ENCODE results near the gene LRRC8E.

Gene LRRC8E

DNA sequence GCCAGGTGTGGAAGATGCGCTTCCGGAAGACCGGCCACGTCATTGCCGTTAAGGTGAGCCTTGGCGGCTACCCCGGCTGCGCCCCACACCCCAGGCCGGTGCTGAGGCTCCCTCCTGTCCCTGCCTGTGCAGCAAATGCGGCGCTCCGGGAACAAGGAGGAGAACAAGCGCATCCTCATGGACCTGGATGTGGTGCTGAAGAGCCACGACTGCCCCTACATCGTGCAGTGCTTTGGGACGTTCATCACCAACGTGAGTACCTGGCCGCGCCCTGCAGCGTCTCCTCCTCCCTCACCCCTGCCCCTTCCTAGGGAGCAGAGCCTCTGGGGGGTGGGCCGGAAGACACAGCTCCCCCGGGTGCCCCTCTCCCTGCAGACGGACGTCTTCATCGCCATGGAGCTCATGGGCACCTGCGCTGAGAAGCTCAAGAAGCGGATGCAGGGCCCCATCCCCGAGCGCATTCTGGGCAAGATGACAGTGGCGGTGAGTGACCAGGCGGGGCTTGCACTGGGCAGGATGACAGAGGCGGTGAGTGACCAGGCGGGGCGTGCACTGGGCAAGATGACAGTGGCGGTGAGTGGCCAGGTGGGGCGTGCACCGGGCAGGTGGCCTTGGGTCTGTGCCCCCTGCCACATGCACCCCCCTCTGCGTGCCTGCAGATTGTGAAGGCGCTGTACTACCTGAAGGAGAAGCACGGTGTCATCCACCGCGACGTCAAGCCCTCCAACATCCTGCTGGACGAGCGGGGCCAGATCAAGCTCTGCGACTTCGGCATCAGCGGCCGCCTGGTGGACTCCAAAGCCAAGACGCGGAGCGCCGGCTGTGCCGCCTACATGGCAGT is 22.2 kb downstream of the LRRC8E start:
- 98% methylated on average over 54 of the region's 54 CpGs for WGBS
- Histone ChIP-seq H3K14ac (ENCODE audit: low read length in 2 of 2) (no peak overlapping the region), H3K27ac (ENCODE audit: low read length, poor library complexity, severe bottlenecking) (no peak overlapping the region)

DNA sequence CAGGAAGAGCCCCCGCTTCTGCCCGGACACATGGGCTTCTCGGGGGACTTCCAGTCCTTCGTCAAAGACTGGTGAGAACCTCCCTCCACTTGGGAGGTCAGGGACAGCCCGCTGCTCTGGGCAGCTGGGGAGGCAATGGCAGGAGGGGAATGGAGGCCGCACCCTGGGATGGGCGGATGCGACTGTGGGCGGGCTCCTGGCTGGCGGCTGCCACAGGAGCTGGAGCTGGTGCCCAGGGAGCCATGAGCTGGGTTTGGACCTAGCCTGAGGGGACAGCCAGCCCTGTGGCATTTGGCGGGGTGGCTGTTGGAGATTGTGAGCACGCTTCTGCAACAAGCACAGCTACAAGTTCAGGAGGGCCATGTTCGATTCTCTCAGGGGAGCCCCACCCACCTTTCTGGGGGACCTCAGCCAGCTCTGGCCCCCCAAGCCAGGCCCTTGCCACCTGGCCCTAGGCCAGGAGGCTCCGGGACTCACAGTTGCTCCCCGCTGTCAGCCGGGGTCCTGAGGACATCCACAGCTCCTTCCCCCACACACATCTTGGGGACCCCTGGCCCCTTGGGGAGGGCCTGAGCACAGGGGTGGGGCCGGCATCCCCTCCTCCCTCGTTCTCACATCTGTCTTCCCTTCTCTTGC is 23.3 kb downstream of the LRRC8E start:
- no peak overlapping the region for H2AFZ ChIP-seq (ENCODE audit: low read depth, low read length)
- H3K4me2 ChIP-seq (ENCODE audit: low read length, poor library complexity, severe bottlenecking) = no peak overlapping the region
- H2BK12ac ChIP-seq (ENCODE audit: low read length in 2 of 2) = no peak overlapping the region
- H2BK15ac ChIP-seq (ENCODE audit: low read depth, poor library complexity, severe bottlenecking) = no peak overlapping the region
- H3K4me3 ChIP-seq (ENCODE audit: insufficient read depth in 1 of 2, low read depth in 1 of 2, low read length in 2 of 2) = no peak overlapping the region
- H3K27me3 ChIP-seq (ENCODE audit: control insufficient read depth in 1 of 2, insufficient read depth in 1 of 2, low read length in 2 of 2) = peaks cover 15 to 17% of the 10 kb centered on the region in 2 experiments
- no peak overlapping the region for H4K91ac ChIP-seq (ENCODE audit: low read length)
- H3K9me3 ChIP-seq (ENCODE audit: control insufficient read depth, low read length) = no peaks in the 10 kb centered on the region
- H3K18ac ChIP-seq (ENCODE audit: low read depth in 1 of 2, low read length in 2 of 2) = no peak overlapping the region
- H3K4ac ChIP-seq (ENCODE audit: low read depth in 1 of 2, low read length in 2 of 2) = no peak overlapping the region
- H3K79me1 ChIP-seq (replicated peaks; ENCODE audit: low read length, poor library complexity, severe bottlenecking) = peaks cover 34% of the 10 kb centered on the region
- peaks cover 34 to 77% of the 10 kb centered on the region in 2 experiments for H3K36me3 ChIP-seq (ENCODE audit: control insufficient read depth in 1 of 2, insufficient read depth in 2 of 2, low read depth in 1 of 2, low read length in 2 of 2)
- H3K23ac ChIP-seq (ENCODE audit: low read length in 2 of 2) = no peak overlapping the region
- no peak for DNase-seq
- peaks cover 28% of the 10 kb centered on the region for H3K4me1 ChIP-seq (ENCODE audit: control insufficient read depth, insufficient read depth, low read depth, low read length)
- no peak overlapping the region for H3K9ac ChIP-seq (ENCODE audit: low read length)
- 97% methylated on average over 18 of the region's 18 CpGs for WGBS
- no peak overlapping the region for H3K27ac ChIP-seq (ENCODE audit: low read length, poor library complexity, severe bottlenecking)
- no peak overlapping the region for H3K14ac ChIP-seq (ENCODE audit: low read length in 2 of 2)
- no peak overlapping the region for H2AK5ac ChIP-seq (ENCODE audit: low read length, severe bottlenecking)
- no peak overlapping the region for H2BK120ac ChIP-seq (ENCODE audit: low read depth, low read length)
- H4K8ac ChIP-seq (ENCODE audit: low read length) = no peak overlapping the region
- H2BK5ac ChIP-seq (ENCODE audit: low read depth, low read length, poor library complexity, severe bottlenecking) = no peak overlapping the region

More for the DNA sequence above, 22.2 kb downstream of the LRRC8E start:
- DNase-seq = no peak
- Histone ChIP-seq H3K23ac (ENCODE audit: low read length in 2 of 2) (no peak overlapping the region), H2AFZ (ENCODE audit: low read depth, low read length) (no peak overlapping the region), H2BK120ac (ENCODE audit: low read depth, low read length) (no peak overlapping the region), H3K79me1 (replicated peaks; ENCODE audit: low read length, poor library complexity, severe bottlenecking) (peaks cover 39% of the 10 kb centered on the region), H3K4ac (ENCODE audit: low read depth in 1 of 2, low read length in 2 of 2) (no peak overlapping the region), H2BK5ac (ENCODE audit: low read depth, low read length, poor library complexity, severe bottlenecking) (no peak overlapping the region), H3K4me1 (ENCODE audit: control insufficient read depth, insufficient read depth, low read depth, low read length) (peaks cover 24% of the 10 kb centered on the region), H4K91ac (ENCODE audit: low read length) (no peak overlapping the region), H3K27me3 (ENCODE audit: control insufficient read depth in 1 of 2, insufficient read depth in 1 of 2, low read length in 2 of 2) (peaks cover 9 to 10% of the 10 kb centered on the region in 2 experiments), H2AK5ac (ENCODE audit: low read length, severe bottlenecking) (no peak overlapping the region), H3K18ac (ENCODE audit: low read depth in 1 of 2, low read length in 2 of 2) (no peak overlapping the region), H3K4me2 (ENCODE audit: low read length, poor library complexity, severe bottlenecking) (no peak overlapping the region), H2BK12ac (ENCODE audit: low read length in 2 of 2) (no peak overlapping the region), H3K36me3 (ENCODE audit: control insufficient read depth in 1 of 2, insufficient read depth in 2 of 2, low read depth in 1 of 2, low read length in 2 of 2) (peaks cover 38 to 86% of the 10 kb centered on the region in 2 experiments), H2BK15ac (ENCODE audit: low read depth, poor library complexity, severe bottlenecking) (no peak overlapping the region), H3K9me3 (ENCODE audit: control insufficient read depth, low read length) (no peaks in the 10 kb centered on the region), H3K4me3 (ENCODE audit: insufficient read depth in 1 of 2, low read depth in 1 of 2, low read length in 2 of 2) (no peak overlapping the region), H3K9ac (ENCODE audit: low read length) (no peak overlapping the region), H4K8ac (ENCODE audit: low read length) (no peak overlapping the region)

DNA sequence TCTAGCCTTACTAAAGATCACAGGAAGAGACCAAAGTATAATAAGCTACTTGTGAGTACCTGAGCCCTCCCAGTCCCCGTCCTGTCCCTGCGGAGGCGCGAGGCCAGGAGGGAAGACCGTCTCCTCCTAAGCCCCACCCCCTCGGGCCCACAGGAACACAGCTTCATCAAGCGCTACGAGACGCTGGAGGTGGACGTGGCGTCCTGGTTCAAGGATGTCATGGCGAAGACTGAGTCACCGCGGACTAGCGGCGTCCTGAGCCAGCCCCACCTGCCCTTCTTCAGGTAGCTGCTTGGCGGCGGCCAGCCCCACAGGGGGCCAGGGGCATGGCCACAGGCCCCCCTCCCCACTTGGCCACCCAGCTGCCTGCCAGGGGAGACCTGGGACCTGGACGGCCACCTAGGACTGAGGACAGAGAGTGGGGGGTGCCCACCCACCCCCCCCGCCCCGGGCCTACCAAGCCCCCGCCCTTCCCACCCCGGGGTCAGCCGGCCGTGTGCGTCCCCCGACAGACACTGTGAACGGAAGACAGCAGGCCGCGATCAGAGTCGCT is 23.9 kb downstream of the LRRC8E start:
- no peak overlapping the region for H2AFZ ChIP-seq (ENCODE audit: low read depth, low read length)
- no peak for DNase-seq
- no peak overlapping the region for H2BK120ac ChIP-seq (ENCODE audit: low read depth, low read length)
- no peak overlapping the region for H3K14ac ChIP-seq (ENCODE audit: low read length in 2 of 2)
- H2AK5ac ChIP-seq (ENCODE audit: low read length, severe bottlenecking) = no peak overlapping the region
- no peak overlapping the region for H3K18ac ChIP-seq (ENCODE audit: low read depth in 1 of 2, low read length in 2 of 2)
- H3K4ac ChIP-seq (ENCODE audit: low read depth in 1 of 2, low read length in 2 of 2) = no peak overlapping the region
- H3K36me3 ChIP-seq (ENCODE audit: control insufficient read depth in 1 of 2, insufficient read depth in 2 of 2, low read depth in 1 of 2, low read length in 2 of 2) = peaks cover 33 to 74% of the 10 kb centered on the region in 2 experiments
- no peaks in the 10 kb centered on the region for H3K9me3 ChIP-seq (ENCODE audit: control insufficient read depth, low read length)
- no peak overlapping the region for H2BK5ac ChIP-seq (ENCODE audit: low read depth, low read length, poor library complexity, severe bottlenecking)
- H2BK12ac ChIP-seq (ENCODE audit: low read length in 2 of 2) = no peak overlapping the region
- H3K4me3 ChIP-seq (ENCODE audit: insufficient read depth in 1 of 2, low read depth in 1 of 2, low read length in 2 of 2) = no peak overlapping the region
- H4K91ac ChIP-seq (ENCODE audit: low read length) = no peak overlapping the region
- peaks cover 29% of the 10 kb centered on the region for H3K4me1 ChIP-seq (ENCODE audit: control insufficient read depth, insufficient read depth, low read depth, low read length)
- H4K8ac ChIP-seq (ENCODE audit: low read length) = no peak overlapping the region
- H2BK15ac ChIP-seq (ENCODE audit: low read depth, poor library complexity, severe bottlenecking) = no peak overlapping the region
- WGBS = 94% methylated on average over 28 of the region's 31 CpGs
- no peak overlapping the region for H3K9ac ChIP-seq (ENCODE audit: low read length)
- H3K27me3 ChIP-seq (ENCODE audit: control insufficient read depth in 1 of 2, insufficient read depth in 1 of 2, low read length in 2 of 2) = peaks cover 19 to 21% of the 10 kb centered on the region in 2 experiments
- H3K23ac ChIP-seq (ENCODE audit: low read length in 2 of 2) = no peak overlapping the region
- H3K4me2 ChIP-seq (ENCODE audit: low read length, poor library complexity, severe bottlenecking) = no peak overlapping the region
- H3K27ac ChIP-seq (ENCODE audit: low read length, poor library complexity, severe bottlenecking) = no peak overlapping the region
- peaks cover 32% of the 10 kb centered on the region for H3K79me1 ChIP-seq (replicated peaks; ENCODE audit: low read length, poor library complexity, severe bottlenecking)

Data from mesenchymal stem cell (in vitro differentiated cells and primary cell).